SHP77 (cell line): ENCODE results near the gene NME1.
A peak's percentile ranks its signal among the peaks of the same experiment; 100 is the strongest.
"Not testable (repeated sequence)": the region's sequence is repeated elsewhere in the genome, so short reads cannot be mapped to it uniquely, and the experiment has no call there.

Experiments
- DNase-seq, 2 experiments: peaks; one replicate each; lab custom pipeline; 2025; lab: John Stamatoyannopoulos, UW

The NME1 gene

GRCh38 chr17:51153210-51154072, at the start of gene NME1:
NME1 (plus strand) TSS chr17:51153559; CDS start chr17:51155655, 2,096 bp downstream.
- peak; percentile 99 to 100 for DNase-seq

- DNase-seq: no peak
Observed at GRCh38 chr17:51107778-51108177, 45.6 kb upstream of the NME1 start.

- DNase-seq: not testable (repeated sequence)
Observed at GRCh38 chr17:51112303-51113222, 40.8 kb upstream of the NME1 start.

- no peak for DNase-seq
Observed at GRCh38 chr17:51115179-51115578, 38.2 kb upstream of the NME1 start.

- DNase-seq: peak; percentile 95 to 96
Observed at GRCh38 chr17:51118330-51119195, 34.8 kb upstream of the NME1 start.

GRCh38 chr17:51119415-51120356, 33.7 kb upstream of the NME1 start:
- no peak for DNase-seq

GRCh38 chr17:51120357-51120738, 33.0 kb upstream of the NME1 start:
- peak; percentile 25 to 75 for DNase-seq

GRCh38 chr17:51120739-51121619, 32.4 kb upstream of the NME1 start, which contains the start of gene SPAG9:
SPAG9 (minus strand) TSS chr17:51120868; CDS start chr17:51120656, 212 bp downstream.
- DNase-seq: peak; percentile 92 to 95

- peak; percentile 45 to 84 for DNase-seq
Observed at GRCh38 chr17:51121620-51122472, 31.5 kb upstream of the NME1 start.

- DNase-seq: not testable (repeated sequence)
Observed at GRCh38 chr17:51122473-51123115, 30.8 kb upstream of the NME1 start.

- no peak for DNase-seq
Observed at GRCh38 chr17:51124640-51125503, 28.5 kb upstream of the NME1 start.

GRCh38 chr17:51128076-51128475, 25.3 kb upstream of the NME1 start:
- no peak for DNase-seq

GRCh38 chr17:51132964-51133319, 20.4 kb upstream of the NME1 start:
- no peak for DNase-seq

- no peak for DNase-seq
Observed at GRCh38 chr17:51133365-51133764, 20.0 kb upstream of the NME1 start.

GRCh38 chr17:51135956-51136355, 17.4 kb upstream of the NME1 start:
- no peak for DNase-seq

GRCh38 chr17:51142597-51142996, 10.8 kb upstream of the NME1 start:
- no peak for DNase-seq
